ENCODE data around the gene HBG2.

The HBG2 gene

DNA sequence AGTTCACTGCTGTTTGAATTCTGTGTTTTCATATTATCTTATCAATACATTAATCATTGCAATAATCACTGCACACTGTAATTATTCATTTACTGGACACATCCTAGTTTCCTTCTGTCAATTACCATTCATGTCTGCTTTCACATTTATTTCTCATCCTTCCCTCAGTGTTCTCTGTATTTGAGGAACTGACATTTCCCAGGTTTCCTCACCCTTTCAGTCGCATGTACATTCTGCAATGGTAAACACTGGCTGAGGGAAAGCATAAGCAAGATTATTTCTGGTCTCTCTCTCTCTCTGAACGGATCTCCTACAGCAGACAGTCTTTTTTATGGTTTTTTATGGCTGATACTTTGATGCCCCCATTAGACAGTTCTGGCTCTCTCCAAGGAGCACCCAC is 16.1 kb downstream of the HBG2 start:
- H3K27me3 Mint-ChIP-seq (ENCODE audit: low read depth), result peaks cover 22% of the 10 kb centered on the region
- H3K9me3 Mint-ChIP-seq, result no peaks in the 10 kb centered on the region
- H3K27ac Mint-ChIP-seq, result no peak overlapping the region
- peaks cover 13% of the 10 kb centered on the region for H3K4me1 Mint-ChIP-seq (ENCODE audit: low read depth)
- H3K4me3 Mint-ChIP-seq, result no peak overlapping the region
- DNase-seq (ENCODE audit: low spot score), result no peak
- no peaks in the 10 kb centered on the region for H3K36me3 Mint-ChIP-seq (ENCODE audit: low read depth)

DNA sequence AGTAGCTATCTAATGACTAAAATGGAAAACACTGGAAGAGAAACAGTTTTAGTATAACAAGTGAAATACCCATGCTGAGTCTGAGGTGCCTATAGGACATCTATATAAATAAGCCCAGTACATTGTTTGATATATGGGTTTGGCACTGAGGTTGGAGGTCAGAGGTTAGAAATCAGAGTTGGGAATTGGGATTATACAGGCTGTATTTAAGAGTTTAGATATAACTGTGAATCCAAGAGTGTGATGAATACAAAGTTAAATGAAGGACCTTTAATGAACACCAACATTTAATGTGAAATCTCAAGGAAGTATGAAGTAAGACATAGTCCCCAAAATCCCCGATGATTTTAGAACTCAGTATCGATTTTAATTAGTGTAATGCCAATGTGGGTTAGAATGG is 17.2 kb downstream of the HBG2 start:
- Mint-ChIP-seq H3K27ac (no peak overlapping the region), H3K27me3 (ENCODE audit: low read depth) (peaks cover 24% of the 10 kb centered on the region), H3K9me3 (no peaks in the 10 kb centered on the region), H3K4me1 (ENCODE audit: low read depth) (peaks cover 13% of the 10 kb centered on the region), H3K36me3 (ENCODE audit: low read depth) (no peaks in the 10 kb centered on the region), H3K4me3 (no peak overlapping the region)
- no peak for DNase-seq (ENCODE audit: low spot score)

DNA sequence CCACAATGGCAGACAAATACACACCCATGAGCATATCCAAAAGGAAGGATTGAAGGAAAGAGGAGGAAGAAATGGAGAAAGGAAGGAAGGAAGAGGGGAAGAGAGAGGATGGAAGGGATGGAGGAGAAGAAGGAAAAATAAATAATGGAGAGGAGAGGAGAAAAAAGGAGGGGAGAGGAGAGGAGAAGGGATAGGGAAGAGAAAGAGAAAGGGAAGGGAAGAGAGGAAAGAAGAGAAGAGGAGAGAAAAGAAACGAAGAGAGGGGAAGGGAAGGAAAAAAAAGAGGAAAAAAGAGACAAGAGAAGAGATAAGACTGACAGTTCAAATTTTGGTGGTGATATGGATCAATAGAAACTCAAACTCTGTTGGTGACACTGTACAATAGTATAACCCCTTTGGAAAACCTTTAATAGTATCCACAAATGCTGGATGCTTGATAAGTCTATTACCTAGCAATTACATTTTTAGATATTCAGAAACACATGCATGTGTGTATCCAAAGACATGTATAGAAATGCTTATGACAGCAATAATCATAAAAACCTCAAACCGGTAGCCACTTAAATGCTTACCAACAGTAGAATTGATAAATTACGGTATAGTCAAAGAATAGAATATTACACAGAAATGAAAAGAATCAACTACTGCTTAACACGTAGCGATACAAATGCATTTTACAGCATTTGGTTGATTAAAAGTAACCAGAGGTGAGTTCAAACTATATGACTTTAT is 19.1 kb downstream of the HBG2 start:
- no peaks in the 10 kb centered on the region for H3K9me3 Mint-ChIP-seq
- H3K27me3 Mint-ChIP-seq (ENCODE audit: low read depth), result peaks cover 24% of the 10 kb centered on the region
- no peak overlapping the region for H3K4me3 Mint-ChIP-seq
- peaks cover 13% of the 10 kb centered on the region for H3K4me1 Mint-ChIP-seq (ENCODE audit: low read depth)
- DNase-seq (ENCODE audit: low spot score), result no peak
- H3K36me3 Mint-ChIP-seq (ENCODE audit: low read depth), result no peaks in the 10 kb centered on the region
- H3K27ac Mint-ChIP-seq, result no peak overlapping the region

DNA sequence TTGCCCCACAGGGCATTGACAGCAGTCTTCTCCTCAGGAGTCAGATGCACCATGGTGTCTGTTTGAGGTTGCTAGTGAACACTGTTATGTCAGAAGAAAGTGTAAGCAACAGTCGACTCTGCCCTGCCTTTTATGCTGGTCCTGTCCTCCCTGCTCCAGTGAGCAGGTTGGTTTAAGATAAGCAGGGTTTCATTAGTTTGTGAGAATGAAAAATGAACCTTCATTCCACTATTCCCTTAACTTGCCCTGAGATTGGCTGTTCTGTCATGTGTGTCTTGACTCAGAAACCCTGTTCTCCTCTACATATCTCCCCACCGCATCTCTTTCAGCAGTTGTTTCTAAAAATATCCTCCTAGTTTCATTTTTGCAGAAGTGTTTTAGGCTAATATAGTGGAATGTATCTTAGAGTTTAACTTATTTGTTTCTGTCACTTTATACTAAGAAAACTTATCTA is 20.2 kb downstream of the HBG2 start, which contains the start of gene HBD:
HBD (minus strand) TSS at position 103 of the 454 bp plus-strand sequence; CDS start at position 53, 50 bp downstream.
- H3K27me3 Mint-ChIP-seq (ENCODE audit: low read depth), result peaks cover 21% of the 10 kb centered on the region
- H3K4me1 Mint-ChIP-seq (ENCODE audit: low read depth), result peaks cover 13% of the 10 kb centered on the region
- H3K9me3 Mint-ChIP-seq, result no peaks in the 10 kb centered on the region
- H3K27ac Mint-ChIP-seq, result peak within 1 kb of the TSS; percentile 17
- peak; percentile 5 for DNase-seq (ENCODE audit: low spot score)
- peak within 1 kb of the TSS; percentile 58 for H3K4me3 Mint-ChIP-seq
- no peaks in the 10 kb centered on the region for H3K36me3 Mint-ChIP-seq (ENCODE audit: low read depth)

DNA sequence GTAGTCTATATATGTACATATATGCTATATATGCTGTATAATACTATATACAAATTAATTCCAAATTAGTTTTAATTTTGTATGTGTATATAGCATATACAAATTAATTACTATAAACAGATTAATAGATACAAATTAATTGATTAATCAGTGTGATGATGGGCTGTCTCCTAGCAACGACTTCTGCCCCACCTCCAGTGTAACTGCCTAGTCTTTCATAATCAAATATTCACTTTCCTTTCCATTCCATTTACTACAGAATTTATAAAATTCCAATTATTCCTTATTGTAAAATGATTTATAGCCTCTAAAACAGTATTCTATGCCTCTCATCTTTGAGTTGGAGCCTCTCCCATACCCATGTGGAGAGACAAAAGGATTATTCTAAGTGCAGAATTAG is 21.3 kb downstream of the HBG2 start:
- peaks cover 18% of the 10 kb centered on the region for H3K27me3 Mint-ChIP-seq (ENCODE audit: low read depth)
- no peaks in the 10 kb centered on the region for H3K36me3 Mint-ChIP-seq (ENCODE audit: low read depth)
- no peak for DNase-seq (ENCODE audit: low spot score)
- H3K9me3 Mint-ChIP-seq, result no peaks in the 10 kb centered on the region
- H3K27ac Mint-ChIP-seq, result no peak overlapping the region
- peaks cover 13% of the 10 kb centered on the region for H3K4me1 Mint-ChIP-seq (ENCODE audit: low read depth)
- H3K4me3 Mint-ChIP-seq, result no peak overlapping the region

DNA sequence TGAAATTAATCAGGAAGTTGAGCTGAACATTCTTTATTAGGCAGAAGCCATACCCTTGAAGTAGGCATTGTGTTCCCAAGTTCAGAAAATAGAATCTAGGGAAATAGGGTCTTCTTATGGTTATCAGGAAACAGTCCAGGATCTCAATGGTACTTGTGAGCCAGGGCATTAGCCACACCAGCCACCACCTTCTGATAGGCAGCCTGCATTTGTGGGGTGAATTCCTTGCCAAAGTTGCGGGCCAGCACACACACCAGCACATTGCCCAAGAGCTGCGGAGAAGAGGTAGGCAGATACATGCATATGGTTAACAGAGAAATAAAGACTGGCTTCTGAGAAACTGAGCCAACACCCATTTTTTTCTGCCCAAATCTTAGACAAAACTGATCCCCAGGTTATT is 21.8 kb downstream of the HBG2 start:
- Mint-ChIP-seq H3K9me3 (no peaks in the 10 kb centered on the region), H3K27me3 (ENCODE audit: low read depth) (peaks cover 18% of the 10 kb centered on the region), H3K27ac (no peak overlapping the region), H3K36me3 (ENCODE audit: low read depth) (no peaks in the 10 kb centered on the region), H3K4me3 (no peak overlapping the region), H3K4me1 (ENCODE audit: low read depth) (peaks cover 13% of the 10 kb centered on the region)
- DNase-seq (ENCODE audit: low spot score), result no peak

DNA sequence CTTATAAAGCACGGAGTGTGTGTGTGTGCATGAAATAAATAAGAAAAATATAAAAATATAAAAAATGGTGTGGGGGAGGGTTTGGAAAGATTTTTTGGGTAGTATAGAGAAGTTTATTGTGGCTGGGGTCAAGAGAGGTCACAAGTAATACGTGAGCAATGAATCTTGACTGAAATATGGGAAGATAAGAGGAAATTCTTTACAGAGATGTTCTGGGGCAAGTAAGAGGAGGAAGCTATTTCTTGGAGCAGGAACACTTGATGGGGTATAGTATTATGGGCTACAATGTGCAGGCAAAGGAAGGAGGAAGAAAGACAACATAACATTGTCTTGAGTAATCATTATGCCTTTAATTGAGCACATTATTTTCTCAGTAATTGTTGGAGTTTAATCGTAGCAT is 22.4 kb downstream of the HBG2 start:
- no peak for DNase-seq (ENCODE audit: low spot score)
- Mint-ChIP-seq H3K4me3 (no peak overlapping the region), H3K9me3 (no peaks in the 10 kb centered on the region), H3K27ac (no peak overlapping the region), H3K36me3 (ENCODE audit: low read depth) (no peaks in the 10 kb centered on the region), H3K27me3 (ENCODE audit: low read depth) (peaks cover 15% of the 10 kb centered on the region), H3K4me1 (ENCODE audit: low read depth) (peaks cover 13% of the 10 kb centered on the region)

DNA sequence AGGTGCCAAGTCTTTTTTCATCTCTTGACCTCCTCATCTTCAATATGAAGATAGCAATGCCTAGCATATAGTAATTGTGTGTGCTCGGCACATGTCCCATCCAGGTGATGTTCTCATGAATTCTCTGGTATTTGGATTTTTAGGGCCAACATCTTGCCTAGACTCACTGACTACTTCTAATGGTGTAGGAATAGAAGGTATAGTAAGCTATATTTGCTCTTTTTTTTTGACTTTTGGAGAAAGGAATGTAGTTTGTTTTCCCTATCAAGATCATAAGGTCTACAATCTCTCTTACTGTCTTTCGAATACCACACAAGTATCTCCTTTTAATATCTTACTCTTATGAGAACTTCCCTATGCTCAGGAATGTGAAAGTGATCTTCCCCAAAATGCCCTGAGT is 23.5 kb downstream of the HBG2 start:
- Mint-ChIP-seq H3K4me3 (no peak overlapping the region), H3K27me3 (ENCODE audit: low read depth) (peaks cover 9% of the 10 kb centered on the region), H3K36me3 (ENCODE audit: low read depth) (no peaks in the 10 kb centered on the region), H3K27ac (no peak overlapping the region), H3K4me1 (ENCODE audit: low read depth) (peaks cover 13% of the 10 kb centered on the region), H3K9me3 (no peaks in the 10 kb centered on the region)
- DNase-seq (ENCODE audit: low spot score), result no peak

DNA sequence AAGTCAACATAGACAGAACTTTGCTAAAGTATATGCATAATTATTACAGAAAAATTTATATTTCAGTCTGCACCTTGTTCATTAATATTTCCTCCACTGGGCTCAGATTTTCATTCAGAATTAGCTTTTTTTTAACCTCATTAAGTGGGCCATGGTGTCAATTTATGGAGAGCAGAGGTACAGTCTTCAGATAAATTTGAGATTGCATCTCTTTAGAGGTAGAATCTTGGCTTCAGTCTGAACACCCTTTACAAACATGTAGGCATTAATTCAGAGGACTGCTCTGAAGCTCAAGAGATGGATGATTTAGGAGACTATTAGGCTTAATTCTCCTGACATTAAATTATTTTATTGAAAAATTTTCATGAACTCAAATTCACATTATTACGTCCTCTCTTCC is 24.3 kb downstream of the HBG2 start:
- DNase-seq (ENCODE audit: low spot score), result no peak
- Mint-ChIP-seq H3K4me1 (ENCODE audit: low read depth) (peaks cover 11% of the 10 kb centered on the region), H3K4me3 (no peak overlapping the region), H3K36me3 (ENCODE audit: low read depth) (no peaks in the 10 kb centered on the region), H3K27ac (no peak overlapping the region), H3K27me3 (ENCODE audit: low read depth) (peaks cover 4% of the 10 kb centered on the region), H3K9me3 (no peaks in the 10 kb centered on the region)

DNA sequence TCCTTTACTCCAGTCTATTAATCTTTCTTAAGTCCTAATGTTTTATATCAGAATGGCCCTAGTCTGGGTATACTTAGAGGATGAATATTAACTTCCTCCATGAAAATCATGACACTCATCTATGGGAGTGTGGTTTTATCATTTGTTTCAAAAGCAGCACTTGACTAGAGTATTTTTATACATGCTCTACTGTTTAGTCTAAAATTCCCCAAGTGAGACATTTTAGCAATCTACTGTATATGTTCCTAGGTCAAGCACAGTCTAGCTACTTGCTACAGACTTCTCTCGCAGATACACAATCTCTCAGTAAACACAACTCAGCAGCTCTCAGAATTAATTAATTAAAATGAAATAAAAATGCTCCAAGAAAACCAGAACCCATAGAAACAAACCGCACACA is 24.8 kb downstream of the HBG2 start:
- Mint-ChIP-seq H3K27me3 (ENCODE audit: low read depth) (peaks cover 2% of the 10 kb centered on the region), H3K27ac (no peak overlapping the region), H3K4me3 (no peak overlapping the region), H3K9me3 (no peaks in the 10 kb centered on the region), H3K4me1 (ENCODE audit: low read depth) (peaks cover 9% of the 10 kb centered on the region), H3K36me3 (ENCODE audit: low read depth) (no peaks in the 10 kb centered on the region)
- no peak for DNase-seq (ENCODE audit: low spot score)

DNA sequence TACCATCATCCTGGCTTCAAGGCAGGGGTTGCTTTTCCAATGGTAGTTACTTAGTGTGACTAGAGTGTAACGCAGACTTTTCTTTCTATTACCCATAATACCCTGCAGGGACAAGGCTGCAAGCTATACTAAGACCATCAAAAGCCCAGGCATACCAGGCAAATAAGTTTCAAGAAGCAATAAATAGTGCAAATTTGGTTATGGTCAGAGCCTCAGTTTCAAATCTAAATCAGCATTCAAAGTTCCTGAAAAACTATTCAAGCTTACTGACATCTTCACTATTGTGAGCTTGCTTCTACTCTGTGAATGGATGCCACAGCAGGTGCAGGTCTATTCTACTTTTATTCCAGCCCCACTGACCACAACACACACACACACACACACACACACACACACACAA is 25.2 kb downstream of the HBG2 start:
- DNase-seq (ENCODE audit: low spot score), result no peak
- Mint-ChIP-seq H3K9me3 (no peaks in the 10 kb centered on the region), H3K27ac (no peak overlapping the region), H3K4me1 (ENCODE audit: low read depth) (peaks cover 5% of the 10 kb centered on the region), H3K4me3 (no peak overlapping the region), H3K36me3 (ENCODE audit: low read depth) (no peaks in the 10 kb centered on the region), H3K27me3 (ENCODE audit: low read depth) (peaks cover 2% of the 10 kb centered on the region)

DNA sequence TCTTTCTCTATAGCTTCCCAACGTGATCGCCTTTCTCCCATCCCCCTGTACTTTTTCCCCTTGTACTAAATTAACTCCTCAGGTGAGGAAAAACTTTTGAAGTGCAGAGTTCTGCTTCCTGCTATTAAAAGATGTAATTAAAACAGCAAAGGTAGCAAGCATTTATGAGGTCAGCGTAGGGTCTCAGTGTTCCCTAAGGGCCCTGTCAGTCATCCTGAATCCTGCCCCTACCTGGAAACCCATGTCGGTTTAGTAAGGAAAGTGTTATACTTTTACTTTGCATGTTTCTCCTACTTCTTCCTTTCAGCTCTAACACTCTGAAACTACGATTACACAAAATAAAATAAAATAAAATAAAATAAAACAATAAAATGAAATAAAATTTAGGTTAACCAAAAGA is 26.5 kb downstream of the HBG2 start:
- Mint-ChIP-seq H3K4me1 (ENCODE audit: low read depth) (no peaks in the 10 kb centered on the region), H3K9me3 (no peaks in the 10 kb centered on the region), H3K27me3 (ENCODE audit: low read depth) (no peaks in the 10 kb centered on the region), H3K27ac (no peak overlapping the region), H3K36me3 (ENCODE audit: low read depth) (no peaks in the 10 kb centered on the region), H3K4me3 (no peak overlapping the region)
- DNase-seq (ENCODE audit: low spot score), result no peak

DNA sequence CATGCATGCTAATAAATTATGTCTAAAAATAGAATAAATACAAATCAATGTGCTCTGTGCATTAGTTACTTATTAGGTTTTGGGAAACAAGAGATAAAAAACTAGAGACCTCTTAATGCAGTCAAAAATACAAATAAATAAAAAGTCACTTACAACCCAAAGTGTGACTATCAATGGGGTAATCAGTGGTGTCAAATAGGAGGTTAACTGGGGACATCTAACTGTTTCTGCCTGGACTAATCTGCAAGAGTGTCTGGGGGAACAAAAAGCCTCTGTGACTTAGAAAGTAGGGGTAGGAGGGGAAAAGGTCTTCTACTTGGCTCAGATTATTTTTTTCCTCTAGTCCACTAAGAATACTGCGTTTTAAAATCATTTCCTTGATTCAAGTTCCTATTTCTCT is 26.9 kb downstream of the HBG2 start:
- H3K4me1 Mint-ChIP-seq (ENCODE audit: low read depth), result no peaks in the 10 kb centered on the region
- H3K4me3 Mint-ChIP-seq, result no peak overlapping the region
- DNase-seq (ENCODE audit: low spot score), result no peak
- no peak overlapping the region for H3K27ac Mint-ChIP-seq
- H3K9me3 Mint-ChIP-seq, result no peaks in the 10 kb centered on the region
- no peaks in the 10 kb centered on the region for H3K36me3 Mint-ChIP-seq (ENCODE audit: low read depth)
- no peaks in the 10 kb centered on the region for H3K27me3 Mint-ChIP-seq (ENCODE audit: low read depth)

DNA sequence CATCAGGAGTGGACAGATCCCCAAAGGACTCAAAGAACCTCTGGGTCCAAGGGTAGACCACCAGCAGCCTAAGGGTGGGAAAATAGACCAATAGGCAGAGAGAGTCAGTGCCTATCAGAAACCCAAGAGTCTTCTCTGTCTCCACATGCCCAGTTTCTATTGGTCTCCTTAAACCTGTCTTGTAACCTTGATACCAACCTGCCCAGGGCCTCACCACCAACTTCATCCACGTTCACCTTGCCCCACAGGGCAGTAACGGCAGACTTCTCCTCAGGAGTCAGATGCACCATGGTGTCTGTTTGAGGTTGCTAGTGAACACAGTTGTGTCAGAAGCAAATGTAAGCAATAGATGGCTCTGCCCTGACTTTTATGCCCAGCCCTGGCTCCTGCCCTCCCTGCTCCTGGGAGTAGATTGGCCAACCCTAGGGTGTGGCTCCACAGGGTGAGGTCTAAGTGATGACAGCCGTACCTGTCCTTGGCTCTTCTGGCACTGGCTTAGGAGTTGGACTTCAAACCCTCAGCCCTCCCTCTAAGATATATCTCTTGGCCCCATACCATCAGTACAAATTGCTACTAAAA is 27.8 kb downstream of the HBG2 start, which contains the start of gene HBB:
HBB (minus strand) TSS at position 340 of the 579 bp plus-strand sequence; CDS start at position 290, 50 bp downstream.
- no peak for DNase-seq (ENCODE audit: low spot score)
- Mint-ChIP-seq H3K27me3 (ENCODE audit: low read depth) (no peaks in the 10 kb centered on the region), H3K9me3 (no peaks in the 10 kb centered on the region), H3K4me1 (ENCODE audit: low read depth) (no peaks in the 10 kb centered on the region), H3K36me3 (ENCODE audit: low read depth) (no peaks in the 10 kb centered on the region), H3K27ac (no peak within 1 kb of the TSS), H3K4me3 (no peak within 1 kb of the TSS)
